HepG2 (cell line): ENCODE measurements around the gene POLE. TPM values are rescaled to one million over a fixed set of nuclear protein-coding genes. Genes with fewer than 3 reads are reported as not detected.

Experiments used
- BHLHE40 ChIP-seq: IDR thresholded peaks from 2 replicates; pipeline ENCODE4 v1.6.1; 2011; ENCODE audit warnings: low read length, improper control_type of control experiment
- CENPT ChIP-seq: sonication (generic); formaldehyde crosslinking; IDR thresholded peaks from 2 replicates; pipeline ENCODE4 v1.8.0; 2022; ENCODE audit warnings: low read depth, mild to moderate bottlenecking, moderate library complexity, missing genetic modification reagents
- CENPX ChIP-seq: sonication (generic); formaldehyde crosslinking; IDR thresholded peaks from 2 replicates; pipeline ENCODE4 v1.9.0; 2021; ENCODE audit warnings: mild to moderate bottlenecking, missing genetic modification reagents, moderate library complexity
- E2F5 ChIP-seq: sonication (generic); formaldehyde crosslinking; conservative IDR thresholded peaks from 2 replicates; pipeline ENCODE4 v1.4.0; 2020; ENCODE audit warnings: missing genetic modification reagents
- ETS1 ChIP-seq: sonication (generic); formaldehyde crosslinking; IDR thresholded peaks from 2 replicates; pipeline ENCODE4 v1.4.0; 2020; ENCODE audit warnings: missing genetic modification reagents
- HNF4G ChIP-seq, 2 experiments: sonication (generic) in 1 of 2; formaldehyde crosslinking in 1 of 2; IDR thresholded peaks; 2 replicates each; pipeline versions ENCODE4 v1.4.0 to v1.6.1; 2011 to 2020; ENCODE audit warnings: borderline replicate concordance in 2 of 2, low read depth in 2 of 2, mild to moderate bottlenecking in 2 of 2, low read length in 1 of 2, missing genetic modification reagents in 1 of 2, moderate library complexity in 1 of 2
- HOXD1 ChIP-seq: sonication (generic); formaldehyde crosslinking; IDR thresholded peaks from 2 replicates; pipeline ENCODE4 v1.5.0; 2020; ENCODE audit warnings: missing genetic modification reagents
- IKZF5 ChIP-seq: IDR thresholded peaks from 2 replicates; pipeline ENCODE4 v1.6.1; 2018; ENCODE audit warnings: missing genetic modification reagents, mild to moderate bottlenecking, missing compliant biosample characterization
- KLF9 ChIP-seq: IDR thresholded peaks from 2 replicates; pipeline ENCODE4 v1.6.1; 2016; ENCODE audit warnings: low read depth
- MAZ ChIP-seq, 2 experiments: sonication (generic) in 1 of 2; formaldehyde crosslinking in 1 of 2; IDR thresholded peaks; 2 replicates each; pipeline versions ENCODE4 v1.5.0 to v1.6.1; 2012 to 2020; ENCODE audit warnings: low read depth in 2 of 2, mild to moderate bottlenecking in 2 of 2, borderline replicate concordance in 1 of 2, improper control_type of control experiment in 1 of 2, low read length in 1 of 2, missing genetic modification reagents in 1 of 2, moderate library complexity in 1 of 2
- MTA1 ChIP-seq: sonication (generic); formaldehyde crosslinking; IDR thresholded peaks from 2 replicates; pipeline ENCODE4 v1.4.0; 2020; ENCODE audit warnings: missing genetic modification reagents, mild to moderate bottlenecking, borderline replicate concordance
- NKX3-1 ChIP-seq: sonication (generic); formaldehyde crosslinking; IDR thresholded peaks from 2 replicates; pipeline ENCODE4 v1.5.0; 2020; ENCODE audit warnings: missing genetic modification reagents
- PPARG ChIP-seq: conservative IDR thresholded peaks from 2 replicates; pipeline ENCODE4 v1.6.1; 2016; ENCODE audit warnings: missing biosample characterization, missing genetic modification reagents
- PRMT3 ChIP-seq: sonication (generic); formaldehyde crosslinking; IDR thresholded peaks from 2 replicates; pipeline ENCODE4 v1.8.1; 2022; ENCODE audit warnings: low read depth, mild to moderate bottlenecking, moderate library complexity, missing genetic modification reagents, borderline replicate concordance
- SNRNP70 ChIP-seq: fragments of 200-400 bp; formaldehyde crosslinking; IDR thresholded peaks from 2 replicates; pipeline ENCODE4 v1.6.1; 2017; ENCODE audit warnings: mild to moderate bottlenecking, low read depth, low read length, moderate library complexity
- ZBTB34 ChIP-seq: sonication (generic); formaldehyde crosslinking; IDR thresholded peaks from 2 replicates; pipeline ENCODE4 v1.8.0; 2022; ENCODE audit warnings: mild to moderate bottlenecking, missing genetic modification reagents
- ZNF121 ChIP-seq: sonication (generic); formaldehyde crosslinking; IDR thresholded peaks from 2 replicates; pipeline ENCODE4 v1.5.0; 2020; ENCODE audit warnings: mild to moderate bottlenecking, missing genetic modification reagents
- ZNF160 ChIP-seq: sonication (generic); formaldehyde crosslinking; IDR thresholded peaks from 2 replicates; pipeline ENCODE4 v1.8.0; 2022; ENCODE audit warnings: mild to moderate bottlenecking, inconsistent platforms, missing genetic modification reagents
- ZNF414 ChIP-seq: sonication (generic); formaldehyde crosslinking; IDR thresholded peaks from 2 replicates; pipeline ENCODE4 v1.5.0; 2020; ENCODE audit warnings: missing genetic modification reagents
- ZNF501 ChIP-seq: sonication (generic); formaldehyde crosslinking; IDR thresholded peaks from 2 replicates; pipeline ENCODE4 v1.5.1; 2020; ENCODE audit warnings: mild to moderate bottlenecking, moderate library complexity, missing genetic modification reagents
- ZNF616 ChIP-seq: sonication (generic); formaldehyde crosslinking; IDR thresholded peaks from 2 replicates; pipeline ENCODE4 v1.5.0; 2020; ENCODE audit warnings: low read depth, mild to moderate bottlenecking, missing genetic modification reagents
- ZSCAN5A ChIP-seq: sonication (generic); formaldehyde crosslinking; IDR thresholded peaks from 2 replicates; pipeline ENCODE4 v1.8.0; 2022; ENCODE audit warnings: mild to moderate bottlenecking, missing genetic modification reagents, borderline replicate concordance
- polyA plus RNA-seq, 8 experiments: library from polyadenylated mRNA; depleted of rRNA in 3 of 8; stranded (reverse) in 7 of 8; unstranded in 1 of 8; fragments of >200 nt; fragmentation: Illumina TruSeq in 4 of 8; extraction: Trizol in 4 of 8; gene quantifications; 2 replicates each; pipeline versions ENCODE4 v1.2.1 to v1.2.3, GENCODE V29; 2011 to 2016; ENCODE audit warnings: low read depth in 4 of 8, missing spikeins in 1 of 8, mixed read lengths in 1 of 8; ENCODE audit not compliant: insufficient read depth in 1 of 8
- total RNA-seq, 5 experiments: library from RNA; depleted of rRNA; stranded (reverse); fragments of >200 nt; fragmentation: Illumina TruSeq; extraction: Trizol; gene quantifications; 2 replicates each; pipeline ENCODE4 v1.2.3, GENCODE V29; 2016; ENCODE audit warnings: low read depth in 1 of 5

The POLE gene
- total and polyA plus RNA-seq, 2 of the 13 experiments (the other 11 are each of a cell fraction or from before 2014, with no cell fraction given), result 25.3 to 52.2 TPM

- TF ChIP-seq ZNF616 (CRISPR knock-in tag), result no peak
- no peak for TF ChIP-seq ZNF160 (CRISPR knock-in tag)
- peak; percentile 97 for TF ChIP-seq ZNF121
- TF ChIP-seq CENPX, result no peak
- 0 out of 2 replicates have a peak, but pooled peaks have one; percentile 25 for TF ChIP-seq MAZ (IDR thresholded peaks at IDR 0.05; ENCODE audit: borderline replicate concordance, low read depth, low read length)
- no peak for TF ChIP-seq MAZ (CRISPR knock-in tag; IDR thresholded peaks at IDR 0.05; ENCODE audit: low read depth)
- TF ChIP-seq ZNF501 (CRISPR knock-in tag), result 0 out of 2 replicates have a peak, but pooled peaks have one; percentile 41
- TF ChIP-seq E2F5, result no peak
- no peak for TF ChIP-seq SNRNP70
- peak; percentile 52 for TF ChIP-seq BHLHE40
- no peak for TF ChIP-seq ETS1
- no peak for TF ChIP-seq NKX3-1 (CRISPR knock-in tag)
- TF ChIP-seq IKZF5, result 0 out of 2 replicates have a peak, but pooled peaks have one; percentile 34
- TF ChIP-seq MTA1, result no peak
- TF ChIP-seq HOXD1 (CRISPR knock-in tag), result no peak
- no peak for TF ChIP-seq CENPT (CRISPR knock-in tag)
- TF ChIP-seq PPARG (CRISPR knock-in tag), result 0 out of 2 replicates have a peak, but pooled peaks have one; percentile 18
- TF ChIP-seq ZNF414 (CRISPR knock-in tag), result no peak
- TF ChIP-seq ZBTB34, result no peak
- no peak for TF ChIP-seq PRMT3 (CRISPR knock-in tag)
- no peak for TF ChIP-seq HNF4G (IDR thresholded peaks at IDR 0.05; ENCODE audit: borderline replicate concordance, low read depth, low read length)
- no peak for TF ChIP-seq HNF4G (CRISPR knock-in tag; IDR thresholded peaks at IDR 0.05; ENCODE audit: borderline replicate concordance, low read depth)
- TF ChIP-seq KLF9 (CRISPR knock-in tag), result no peak
- TF ChIP-seq ZSCAN5A (CRISPR knock-in tag), result no peak
Observed at GRCh38 chr12:132614861-132615578, 72.1 kb downstream of the POLE start (continued).
